ENCODE data around the gene SERINC4.
A peak's percentile ranks its signal among the peaks of the same experiment; 100 is the strongest.
"Not testable (repeated sequence)": the region's sequence is repeated elsewhere in the genome, so short reads cannot be mapped to it uniquely, and the experiment has no call there.

SERINC4 gene

DNA sequence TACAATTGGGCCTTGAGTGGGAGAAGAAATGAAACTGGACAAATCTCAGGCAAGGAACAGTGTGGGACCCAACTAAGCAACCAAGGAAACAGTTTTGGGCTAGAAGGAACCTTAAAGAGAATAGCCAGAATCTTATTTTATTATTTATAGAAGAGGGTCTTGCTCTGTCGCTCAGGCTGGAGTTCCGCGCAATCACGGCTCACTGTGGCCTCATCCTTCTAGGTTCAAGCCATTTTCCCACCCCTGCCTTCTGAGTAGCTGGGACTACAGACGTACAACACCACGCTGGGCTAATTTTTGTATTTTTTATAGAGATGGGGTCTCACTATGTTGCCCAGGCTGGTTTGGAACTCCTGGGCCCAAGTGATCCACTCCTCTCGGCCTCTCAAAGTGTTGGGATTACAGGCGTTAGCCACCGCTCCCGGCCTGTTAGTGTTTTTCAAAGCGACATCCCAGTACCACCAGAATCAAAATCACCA lies 26.0 kb upstream of the SERINC4 start:
- DNase-seq (ENCODE audit: low read depth): no peak
- TF ChIP-seq, protein P1, sequence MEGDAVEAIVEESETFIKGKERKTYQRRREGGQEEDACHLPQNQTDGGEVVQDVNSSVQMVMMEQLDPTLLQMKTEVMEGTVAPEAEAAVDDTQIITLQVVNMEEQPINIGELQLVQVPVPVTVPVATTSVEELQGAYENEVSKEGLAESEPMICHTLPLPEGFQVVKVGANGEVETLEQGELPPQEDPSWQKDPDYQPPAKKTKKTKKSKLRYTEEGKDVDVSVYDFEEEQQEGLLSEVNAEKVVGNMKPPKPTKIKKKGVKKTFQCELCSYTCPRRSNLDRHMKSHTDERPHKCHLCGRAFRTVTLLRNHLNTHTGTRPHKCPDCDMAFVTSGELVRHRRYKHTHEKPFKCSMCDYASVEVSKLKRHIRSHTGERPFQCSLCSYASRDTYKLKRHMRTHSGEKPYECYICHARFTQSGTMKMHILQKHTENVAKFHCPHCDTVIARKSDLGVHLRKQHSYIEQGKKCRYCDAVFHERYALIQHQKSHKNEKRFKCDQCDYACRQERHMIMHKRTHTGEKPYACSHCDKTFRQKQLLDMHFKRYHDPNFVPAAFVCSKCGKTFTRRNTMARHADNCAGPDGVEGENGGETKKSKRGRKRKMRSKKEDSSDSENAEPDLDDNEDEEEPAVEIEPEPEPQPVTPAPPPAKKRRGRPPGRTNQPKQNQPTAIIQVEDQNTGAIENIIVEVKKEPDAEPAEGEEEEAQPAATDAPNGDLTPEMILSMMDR (IDR thresholded peaks at IDR 0.05; ENCODE audit: control insufficient read depth, extremely low read depth, insufficient read depth): no peak
- no peak overlapping the region for H3K4me3 ChIP-seq (ENCODE audit: low read depth, low read length)

DNA sequence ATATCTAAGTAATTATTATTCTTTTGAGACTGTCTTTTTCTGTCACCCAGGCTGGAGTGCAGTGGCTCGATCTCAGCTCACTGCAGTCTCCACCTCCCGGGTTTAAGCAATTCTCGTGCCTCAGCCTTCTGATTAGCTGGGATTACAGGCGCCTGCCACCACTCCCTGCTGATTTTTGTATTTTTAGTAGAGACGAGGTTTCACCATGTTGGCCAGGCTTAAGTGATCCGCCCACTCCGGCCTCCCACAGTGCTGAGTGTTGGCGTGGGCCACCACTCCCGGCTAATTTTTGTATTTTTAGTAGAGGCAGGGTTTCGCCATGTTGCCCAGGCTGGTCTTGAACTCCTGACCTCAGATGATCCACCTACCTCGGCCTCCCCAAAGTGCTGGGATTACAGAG lies 25.3 kb upstream of the SERINC4 start:
- H3K4me3 ChIP-seq (ENCODE audit: low read depth, low read length); DNase-seq (ENCODE audit: low read depth): not testable (repeated sequence)

DNA sequence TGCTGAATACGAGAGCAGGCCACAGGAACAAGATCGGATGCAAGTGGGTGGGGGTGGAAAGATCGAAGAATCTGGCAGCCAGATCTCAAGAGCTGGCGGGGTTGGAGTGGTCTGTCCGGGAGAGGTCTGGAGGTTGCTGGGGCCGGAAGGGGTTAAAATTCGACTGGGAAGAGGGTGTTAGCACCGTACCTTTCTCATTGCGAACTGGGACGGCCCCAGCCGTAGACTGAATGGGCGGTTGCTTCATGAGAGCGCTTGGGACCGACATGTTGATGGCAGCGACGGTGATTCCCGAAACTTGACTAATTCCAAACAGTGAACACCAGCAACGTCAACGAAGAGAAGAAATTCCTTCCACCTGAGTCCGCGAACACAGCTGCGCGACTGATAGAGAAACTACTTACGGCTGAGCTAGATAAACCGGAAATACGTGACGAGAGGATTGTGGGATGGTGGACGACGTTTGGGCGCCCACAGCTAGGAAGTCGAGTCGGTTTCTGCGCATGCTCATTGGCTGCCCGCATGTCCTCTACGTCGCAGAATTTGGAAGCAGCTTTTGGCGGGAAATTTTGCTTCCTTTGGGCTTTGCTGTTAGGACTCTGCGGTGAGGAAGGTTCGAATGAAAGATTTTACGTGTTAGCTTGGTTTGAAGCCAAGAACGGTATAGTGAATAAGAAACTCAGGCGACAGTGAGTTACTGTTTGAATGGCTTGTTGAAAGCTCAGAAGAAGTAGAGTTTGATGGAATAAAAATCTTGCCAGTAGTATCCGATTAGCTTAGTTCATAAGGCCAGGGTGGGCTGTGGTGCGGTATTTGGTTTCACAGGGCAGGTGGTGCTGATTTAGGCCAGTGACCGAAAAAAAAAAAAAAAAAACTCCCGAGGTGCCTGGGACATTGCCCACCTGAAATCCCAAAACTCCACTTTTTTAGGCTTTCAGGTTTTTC lies 24.6 kb upstream of the SERINC4 start, which contains the start of gene MFAP1:
MFAP1 (minus strand) TSS at position 389 of the 945 bp plus-strand sequence; CDS start at position 268, 121 bp downstream.
- peak within 1 kb of the TSS; percentile 83 for H3K4me3 ChIP-seq (ENCODE audit: low read depth, low read length)
- DNase-seq (ENCODE audit: low read depth): peak; percentile 95
- TF ChIP-seq, protein P1 (IDR thresholded peaks at IDR 0.05; ENCODE audit: control insufficient read depth, extremely low read depth, insufficient read depth): no peak

DNA sequence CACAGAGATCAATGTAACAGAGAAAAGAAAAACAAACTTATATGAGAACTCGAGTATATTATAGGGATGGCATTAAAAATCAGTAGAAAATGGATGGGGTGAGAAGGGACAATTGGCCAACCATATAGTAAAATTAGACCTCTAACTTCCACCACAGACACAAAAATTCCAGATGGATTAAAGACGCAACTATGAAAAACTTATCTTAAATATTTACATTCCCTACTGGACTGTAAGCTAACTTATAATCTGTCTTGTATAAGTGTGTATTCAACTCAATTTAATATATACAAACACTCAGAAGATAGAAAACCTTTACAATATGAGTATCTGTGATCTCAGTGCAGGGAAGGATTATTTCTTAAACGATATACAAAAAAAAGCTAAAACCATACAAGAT lies 21.5 kb upstream of the SERINC4 start:
- TF ChIP-seq, protein P1 (IDR thresholded peaks at IDR 0.05; ENCODE audit: control insufficient read depth, extremely low read depth, insufficient read depth): no peak
- no peak for DNase-seq (ENCODE audit: low read depth)
- H3K4me3 ChIP-seq (ENCODE audit: low read depth, low read length): no peak overlapping the region

DNA sequence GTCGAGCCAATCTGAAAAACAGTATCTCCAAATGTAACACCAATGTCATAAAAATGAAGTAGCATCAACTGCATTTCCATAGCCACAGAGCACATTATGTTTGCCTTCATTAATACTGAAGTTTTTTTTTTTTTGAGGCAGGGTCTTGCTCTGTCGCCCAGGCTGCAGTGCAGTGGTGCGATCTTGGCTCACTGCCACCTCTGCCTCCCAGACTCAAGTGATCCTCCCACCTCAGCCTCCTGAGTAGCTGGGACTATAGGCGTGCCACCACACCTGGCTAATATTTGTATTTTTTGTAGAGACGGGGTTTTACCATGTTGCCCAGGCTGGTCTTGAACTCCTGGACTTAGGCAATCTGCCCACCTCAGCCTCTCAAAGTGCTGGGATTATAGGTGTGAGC lies 15.0 kb upstream of the SERINC4 start:
- H3K4me3 ChIP-seq (ENCODE audit: low read depth, low read length); DNase-seq (ENCODE audit: low read depth): not testable (repeated sequence)

DNA sequence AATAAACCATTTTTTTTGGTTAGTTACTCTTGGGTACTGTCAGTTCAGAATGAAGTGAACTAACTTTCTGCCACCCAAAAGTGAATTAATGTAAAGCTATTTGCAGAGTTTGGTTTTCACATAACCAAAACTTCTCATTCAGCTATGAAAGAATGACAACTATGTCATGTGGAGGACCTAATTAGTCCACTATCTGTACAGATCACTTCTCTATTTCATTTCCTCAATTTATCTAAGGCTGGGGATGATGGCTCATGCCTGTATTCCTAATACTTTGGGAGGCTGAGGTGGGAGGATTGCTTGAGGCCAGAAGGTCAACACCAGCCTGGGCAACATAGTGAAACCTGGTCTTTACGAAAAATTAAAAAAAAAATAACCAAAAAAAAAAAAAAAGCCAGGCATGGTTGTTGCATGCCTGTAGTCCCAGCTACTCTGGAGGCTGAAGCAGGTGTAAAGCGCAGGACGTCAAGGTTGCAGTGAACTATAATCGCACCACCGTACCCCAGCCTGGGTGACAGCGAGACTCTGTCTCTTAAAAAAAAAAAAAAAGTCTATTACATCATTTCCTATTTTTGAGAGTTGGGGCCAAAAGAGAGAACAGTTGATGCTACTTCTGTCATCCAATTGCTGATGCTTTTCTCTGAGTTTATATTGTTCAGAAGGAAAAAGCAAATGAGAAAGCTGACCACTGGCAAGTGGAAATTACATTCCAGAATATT lies 9.1 kb upstream of the SERINC4 start:
- DNase-seq (ENCODE audit: low read depth): no peak
- no peak overlapping the region for H3K4me3 ChIP-seq (ENCODE audit: low read depth, low read length)
- TF ChIP-seq, protein P1 (IDR thresholded peaks at IDR 0.05; ENCODE audit: control insufficient read depth, extremely low read depth, insufficient read depth): no peak

DNA sequence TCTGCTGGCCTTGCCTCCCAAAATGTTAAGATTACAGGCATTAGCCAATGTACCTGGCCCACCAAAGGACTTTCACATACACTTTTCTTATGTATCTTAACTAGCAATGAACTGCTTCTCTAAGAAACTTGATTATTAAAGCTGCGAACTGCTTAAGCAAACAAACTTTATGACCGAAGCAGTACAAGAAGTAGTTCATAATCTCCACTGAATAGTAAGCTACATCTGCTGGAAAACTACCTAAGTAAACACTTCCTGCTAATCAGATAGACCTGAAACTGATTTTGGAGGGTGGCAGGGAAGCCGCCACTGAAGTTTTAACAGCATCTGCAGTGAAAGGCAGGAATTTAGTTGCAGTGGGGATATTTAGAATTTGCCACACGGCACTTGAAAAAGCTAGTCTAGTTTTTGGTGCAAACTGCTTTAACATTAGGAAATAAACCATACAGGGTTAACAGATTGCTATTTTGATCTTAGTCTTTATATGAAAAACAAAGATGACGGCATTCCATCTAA lies 8.5 kb upstream of the SERINC4 start:
- no peak overlapping the region; the same call in 1 of the 2 replicates for H3K4me3 ChIP-seq (ENCODE audit: low read depth, low read length)
- DNase-seq (ENCODE audit: low read depth): peak; percentile 87
- TF ChIP-seq, protein P1 (IDR thresholded peaks at IDR 0.05; ENCODE audit: control insufficient read depth, extremely low read depth, insufficient read depth): no peak

DNA sequence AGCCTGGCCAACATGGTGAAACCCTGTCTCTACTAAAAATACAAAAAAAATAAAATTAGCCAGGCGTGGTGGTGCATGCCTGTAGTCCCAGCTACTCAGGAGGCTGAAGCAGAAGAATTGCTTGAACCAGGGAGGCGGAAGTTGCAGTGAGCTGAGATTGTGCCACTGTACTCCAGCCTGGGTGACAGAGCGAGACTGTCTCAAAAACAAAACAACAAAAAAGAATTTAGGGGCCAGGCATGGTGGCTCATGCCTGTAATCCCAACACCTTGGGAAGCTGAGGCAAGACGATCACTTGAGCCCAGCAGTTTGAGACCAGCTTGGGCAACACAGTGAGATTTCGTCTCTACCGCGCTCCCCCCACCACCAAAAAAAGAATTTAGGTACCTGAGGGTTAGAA lies 2.7 kb upstream of the SERINC4 start:
- not testable (repeated sequence) for H3K4me3 ChIP-seq (ENCODE audit: low read depth, low read length)

More for the DNA sequence above, 2.7 kb upstream of the SERINC4 start:
- DNase-seq (ENCODE audit: low read depth): not testable (repeated sequence)

Data from LNCaP clone FGC (cell line).